CD4-positive, alpha-beta T cell treated with Interleukin-17A for 4 hours (primary cell): ENCODE measurements around the gene MAGEB10.
"Not testable (repeated sequence)": the region's sequence is repeated elsewhere in the genome, so short reads cannot be mapped to it uniquely, and the experiment has no call there.

Source experiments
- DNase-seq: peaks from one replicate; pipeline ENCODE4 v3.0.0-alpha.2; 2020; ENCODE audit warnings: mixed read lengths

The MAGEB10 gene, protein sequence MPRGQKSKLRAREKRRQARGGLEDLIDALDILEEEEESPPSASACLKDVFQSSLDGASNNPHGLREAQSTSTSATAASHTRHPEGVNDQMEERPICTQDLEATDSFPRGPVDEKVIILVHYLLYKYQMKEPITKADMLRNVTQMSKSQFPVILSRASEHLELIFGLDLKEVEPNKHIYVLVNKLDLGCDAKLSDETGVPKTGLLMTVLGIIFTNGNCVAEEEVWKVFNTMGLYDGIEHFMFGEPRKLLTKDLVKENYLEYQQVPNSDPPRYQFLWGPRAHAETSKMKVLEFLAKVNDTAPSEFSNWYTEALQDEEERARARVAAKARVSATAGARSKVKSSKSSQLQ

DNA sequence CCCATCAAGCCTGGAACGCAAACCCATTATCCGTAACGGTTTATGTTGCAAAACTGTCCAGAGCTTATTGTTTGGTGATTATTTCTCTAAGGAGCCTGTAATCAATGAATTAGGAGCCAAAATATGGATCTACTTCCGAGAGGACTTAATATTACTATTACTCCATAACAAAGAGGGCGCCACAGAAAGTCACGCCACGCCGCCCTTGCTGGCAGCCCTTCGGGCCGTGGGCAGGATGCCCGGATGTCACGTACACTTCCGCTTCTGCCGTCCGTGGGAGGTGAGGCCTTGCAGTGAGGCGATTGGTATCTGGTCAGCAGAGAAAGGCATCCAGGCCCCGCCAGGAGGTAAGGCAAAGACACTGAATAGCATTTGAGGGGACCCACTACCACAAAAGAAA lies at the start of gene MAGEB10:
MAGEB10 (plus strand) TSS at position 301 of the 400 bp plus-strand sequence. CDS start 13,317 bp downstream, outside the sequence.
- DNase-seq, result no peak

DNA sequence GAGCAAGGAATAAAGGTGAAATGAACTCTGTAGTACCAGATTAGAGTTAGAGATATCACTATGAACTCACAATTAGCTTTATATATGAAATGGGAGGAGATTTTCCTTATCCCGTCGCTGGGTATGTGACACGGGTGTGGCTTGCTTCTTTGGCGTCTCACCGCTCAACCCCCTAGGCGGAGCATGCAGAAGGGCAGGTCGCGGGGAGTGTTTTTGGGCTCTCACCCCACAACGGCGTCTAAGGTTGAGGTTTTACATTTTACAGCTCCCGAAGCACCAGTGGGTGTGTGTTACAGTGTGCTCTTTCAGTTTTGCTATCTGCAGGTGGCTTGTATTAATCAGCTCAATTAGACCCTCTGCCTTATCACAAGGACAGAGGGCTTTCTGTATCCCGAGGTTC lies 42.1 kb upstream of the MAGEB10 start:
- no peak for DNase-seq

DNA sequence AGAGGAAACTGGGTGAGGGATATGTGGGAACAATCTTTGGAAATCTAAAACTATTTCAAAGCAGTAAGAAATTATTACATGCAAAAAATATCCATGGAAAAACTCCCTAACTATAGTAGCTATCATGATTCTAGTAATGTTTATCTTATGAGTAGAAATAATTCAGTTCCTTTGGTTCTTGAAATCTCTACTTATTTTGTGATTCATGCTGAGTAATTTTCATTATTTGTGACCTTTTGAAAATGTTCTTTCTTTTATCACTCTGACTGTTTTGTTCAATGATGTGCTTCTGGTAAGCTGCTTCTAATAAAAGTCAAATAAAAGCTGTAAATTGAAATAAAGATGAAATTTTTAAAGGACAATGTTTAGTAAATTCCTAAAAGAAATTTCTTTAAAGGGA lies 40.4 kb upstream of the MAGEB10 start:
- no peak for DNase-seq

DNA sequence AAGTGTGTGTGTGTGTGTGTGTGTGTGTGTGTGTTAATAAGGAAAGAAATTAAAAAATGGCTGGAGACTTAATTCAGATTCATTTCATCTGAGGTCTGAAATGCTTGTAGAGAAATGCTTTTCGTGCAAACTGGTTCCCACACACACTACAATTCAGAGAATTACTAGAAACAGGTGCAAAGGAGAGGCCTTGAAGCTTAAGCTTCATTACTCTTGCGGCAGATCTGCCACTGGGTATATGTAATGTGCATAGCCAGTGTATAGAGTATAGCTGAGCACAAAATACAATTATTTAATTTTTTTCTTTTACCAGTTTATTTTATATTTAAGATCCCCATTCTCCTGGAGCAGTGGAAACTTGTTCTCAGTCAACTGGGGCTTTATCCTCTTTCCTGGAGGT lies 31.8 kb upstream of the MAGEB10 start:
- DNase-seq, result no peak

DNA sequence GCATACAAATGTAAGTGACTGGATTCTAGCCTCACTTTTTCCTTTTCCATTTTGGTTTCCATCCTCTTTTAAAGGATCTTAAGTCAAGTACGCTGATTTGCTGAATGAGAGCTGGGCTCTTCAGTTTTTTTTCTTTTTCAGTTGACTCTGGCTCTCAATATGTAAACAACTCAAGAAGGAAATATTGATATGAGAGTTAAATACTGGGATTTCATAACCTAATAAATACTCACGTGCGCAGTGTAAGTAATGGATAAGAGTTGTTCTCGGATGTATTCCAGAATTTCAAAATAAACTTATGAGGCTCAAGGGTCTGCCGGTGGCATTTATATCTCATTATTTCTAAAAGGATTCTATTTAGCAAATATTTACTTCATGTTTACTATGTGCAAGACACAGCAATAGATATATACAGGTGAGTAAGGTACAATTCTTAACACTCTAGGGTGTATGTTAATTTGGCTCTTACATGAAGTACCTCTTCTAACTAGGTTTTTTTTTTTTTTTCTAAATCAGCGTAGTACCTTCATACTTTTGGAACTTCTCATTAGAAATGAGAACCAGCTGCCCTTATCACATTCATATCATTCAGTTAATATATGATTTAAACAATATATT lies 11.0 kb upstream of the MAGEB10 start:
- DNase-seq, result no peak

DNA sequence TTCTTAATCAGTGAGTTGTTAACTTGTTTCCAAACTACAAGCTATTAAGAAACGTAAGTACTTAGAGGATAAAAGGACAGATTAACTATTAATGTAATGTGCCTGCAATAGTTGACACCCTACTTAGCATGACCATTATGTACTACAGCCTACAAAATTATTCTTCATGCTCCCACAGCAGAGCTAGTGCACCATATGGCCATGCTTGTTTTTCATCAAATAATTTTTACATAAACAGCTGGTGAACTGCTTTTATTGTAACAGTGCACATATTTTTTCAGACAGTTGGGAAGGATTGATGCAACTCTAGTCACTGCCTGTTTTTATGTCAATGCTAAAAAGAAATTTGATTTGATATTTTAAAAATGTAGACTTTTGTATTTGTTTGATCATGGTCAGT lies 10.2 kb upstream of the MAGEB10 start:
- no peak for DNase-seq

DNA sequence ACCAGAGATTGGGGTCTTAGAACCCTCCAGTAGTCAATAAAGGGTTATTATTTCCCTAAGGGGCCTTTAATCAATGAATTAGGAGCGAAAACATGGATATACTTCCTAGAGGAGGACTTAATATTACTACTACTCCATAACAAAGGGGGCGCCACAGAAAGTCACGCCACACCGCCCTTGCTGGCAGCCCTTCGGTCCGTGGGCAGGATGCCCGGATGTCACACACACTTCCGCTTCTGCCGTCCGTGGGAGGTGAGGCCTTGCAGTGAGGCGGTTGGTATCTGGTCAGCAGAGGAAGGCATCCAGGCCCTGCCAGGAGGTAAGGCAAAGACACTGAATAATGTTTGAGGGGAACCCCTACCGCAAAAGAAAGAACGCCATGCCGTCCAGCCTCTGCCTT lies 436 bp downstream of the MAGEB10 start:
- DNase-seq, result no peak

DNA sequence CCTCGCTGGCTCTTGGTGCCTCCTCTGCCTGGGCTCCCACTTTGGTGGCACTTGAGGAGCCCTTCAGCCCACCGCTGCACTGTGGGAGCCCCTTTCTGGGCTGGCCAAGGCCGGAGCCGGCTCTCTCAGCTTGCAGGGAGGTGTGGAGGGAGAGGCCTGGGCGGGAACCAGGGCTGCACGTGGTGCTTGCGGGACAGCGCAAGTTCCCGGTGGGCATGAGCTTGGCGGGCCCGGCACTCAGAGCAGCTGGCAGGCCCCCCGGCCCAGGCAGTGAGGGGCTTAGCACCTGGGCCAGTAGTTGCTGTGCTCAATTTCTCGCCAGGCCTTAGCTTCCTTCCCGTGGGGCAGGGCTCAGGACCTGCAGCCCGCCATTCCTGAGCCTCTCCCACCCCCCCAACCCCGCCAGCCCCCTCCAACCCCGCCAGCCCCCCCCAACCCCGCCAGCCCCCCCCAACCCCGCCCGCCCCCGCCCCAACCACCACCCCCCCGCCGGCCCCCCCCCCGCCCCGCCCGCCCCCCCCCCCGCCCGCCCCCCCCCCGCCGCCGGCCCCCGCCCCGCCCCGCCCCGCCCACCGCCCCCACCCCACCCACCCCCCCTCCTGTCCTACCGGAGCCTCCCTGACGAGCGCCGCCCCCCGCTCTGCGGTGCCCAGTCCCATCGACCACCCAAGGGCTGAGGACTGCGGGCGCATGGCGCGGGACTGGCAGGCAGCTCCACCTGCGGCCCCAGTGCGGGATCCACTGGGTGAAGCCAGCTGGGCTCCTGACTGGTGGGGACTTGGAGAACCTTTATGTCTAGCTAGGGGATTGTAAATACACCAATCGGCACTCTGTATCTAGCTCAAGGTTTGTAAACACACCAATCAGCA lies 1.4 kb downstream of the MAGEB10 start:
- DNase-seq, result not testable (repeated sequence)

DNA sequence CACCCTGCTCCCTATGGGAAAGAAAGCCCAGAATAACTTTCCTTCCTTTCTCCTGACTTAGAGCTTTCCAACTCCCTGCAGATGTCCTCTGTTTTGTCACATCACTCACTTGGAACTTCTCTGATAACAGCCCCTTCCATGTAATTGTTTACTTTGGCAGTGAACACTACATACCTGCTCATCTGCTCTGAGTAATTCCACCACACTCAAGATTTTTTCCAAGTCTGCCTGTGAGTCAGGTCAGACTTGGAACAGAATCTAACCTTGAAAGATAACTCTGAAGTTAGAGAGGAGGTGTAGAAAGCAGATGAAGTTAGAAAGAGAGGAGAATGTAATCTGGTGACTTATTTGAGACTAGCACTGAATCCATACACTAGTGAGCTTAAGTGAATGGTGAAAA lies 7.4 kb downstream of the MAGEB10 start:
- no peak for DNase-seq

DNA sequence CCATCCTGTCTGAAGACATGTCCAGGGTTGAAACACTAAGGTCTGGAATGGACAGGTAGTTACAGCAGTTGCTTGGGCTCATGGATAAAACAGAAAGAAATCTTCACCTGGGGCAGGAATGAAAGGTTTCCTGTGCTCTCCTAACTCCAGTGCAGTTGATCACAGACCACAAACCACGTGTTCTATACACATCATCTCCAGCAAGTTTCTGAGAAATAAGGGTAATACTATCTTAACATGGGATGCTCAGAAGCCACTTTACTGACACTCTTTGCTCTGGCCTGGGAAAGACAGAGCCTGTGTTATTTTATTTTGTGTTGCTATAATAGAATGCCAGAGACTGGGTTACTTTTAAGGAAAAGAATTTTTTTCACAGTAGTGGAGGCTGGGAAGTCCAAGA lies 16.0 kb downstream of the MAGEB10 start:
- no peak for DNase-seq

DNA sequence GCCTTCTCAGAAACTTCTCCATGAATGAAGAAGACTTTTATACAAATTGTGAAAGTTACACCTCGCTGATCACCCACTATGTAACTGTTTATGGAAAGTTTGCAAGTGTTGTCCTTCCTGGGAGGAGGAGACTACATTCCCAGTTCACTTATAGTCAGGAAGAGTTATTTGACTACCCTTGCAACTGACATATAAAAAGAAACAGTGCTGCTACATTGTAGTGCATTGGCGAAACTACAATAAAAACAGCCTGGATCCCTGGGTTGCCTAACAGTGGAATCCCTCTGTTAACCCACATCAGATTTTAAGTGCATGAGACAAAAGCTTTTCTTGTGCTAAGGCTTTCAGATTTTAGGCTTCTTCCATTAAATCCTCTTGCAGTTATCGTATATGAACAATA lies 30.4 kb downstream of the MAGEB10 start:
- DNase-seq, result no peak

DNA sequence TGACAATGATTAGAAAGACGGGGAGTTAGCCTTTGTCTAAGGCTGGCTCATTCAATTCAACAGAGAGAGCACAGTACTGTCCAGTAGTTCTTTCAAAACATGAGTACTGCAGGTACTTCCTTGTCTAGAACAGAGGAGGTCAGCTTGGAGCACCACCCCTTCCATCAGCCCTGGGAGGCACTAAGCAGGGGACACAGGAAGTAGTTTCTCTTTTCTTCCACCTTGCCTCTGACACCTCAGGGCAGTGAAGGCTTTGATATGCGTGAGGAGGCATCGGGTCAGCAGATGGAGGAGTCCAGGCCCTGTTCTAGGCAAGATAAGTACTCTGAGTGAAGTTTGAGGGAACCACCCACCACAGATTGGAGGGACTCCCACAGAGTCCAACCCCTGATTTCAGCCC lies 33.1 kb downstream of the MAGEB10 start:
- DNase-seq, result no peak

DNA sequence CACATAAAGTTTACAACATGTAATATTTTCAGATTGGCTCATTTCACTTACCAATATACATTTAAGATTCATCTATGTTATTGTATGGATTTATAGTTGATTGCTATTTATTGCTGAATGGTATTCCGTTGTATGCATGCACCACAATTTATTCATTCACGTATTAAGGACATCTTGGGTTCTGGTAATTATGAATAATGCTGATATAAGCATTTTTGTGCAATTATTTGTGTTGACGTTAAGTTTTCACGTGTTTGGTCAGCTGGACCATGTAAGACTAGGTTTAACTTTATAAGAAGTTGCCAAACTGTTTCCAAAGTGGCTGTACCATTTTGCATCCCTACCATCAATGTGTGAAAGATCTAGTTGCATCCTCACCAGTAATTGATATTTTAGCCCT lies 35.1 kb downstream of the MAGEB10 start:
- no peak for DNase-seq

DNA sequence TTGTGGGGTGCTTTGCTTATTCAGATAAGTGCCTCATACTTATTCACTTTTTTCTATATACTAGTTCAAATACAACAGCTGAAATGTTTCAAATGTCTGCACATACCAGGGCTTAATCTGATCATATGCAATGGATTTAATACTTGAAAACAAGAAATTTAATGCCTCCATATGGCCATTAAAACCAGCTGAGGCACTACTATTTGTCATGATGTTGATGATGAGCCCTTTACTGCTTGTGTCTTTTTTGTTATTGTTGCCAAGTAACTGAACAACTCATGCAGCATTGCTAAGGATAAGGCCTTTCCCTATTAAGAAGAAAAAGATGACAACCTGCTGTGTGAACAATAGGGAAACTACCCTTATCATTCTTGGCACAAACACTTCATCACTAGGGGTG lies 52.5 kb downstream of the MAGEB10 start:
- DNase-seq, result no peak

DNA sequence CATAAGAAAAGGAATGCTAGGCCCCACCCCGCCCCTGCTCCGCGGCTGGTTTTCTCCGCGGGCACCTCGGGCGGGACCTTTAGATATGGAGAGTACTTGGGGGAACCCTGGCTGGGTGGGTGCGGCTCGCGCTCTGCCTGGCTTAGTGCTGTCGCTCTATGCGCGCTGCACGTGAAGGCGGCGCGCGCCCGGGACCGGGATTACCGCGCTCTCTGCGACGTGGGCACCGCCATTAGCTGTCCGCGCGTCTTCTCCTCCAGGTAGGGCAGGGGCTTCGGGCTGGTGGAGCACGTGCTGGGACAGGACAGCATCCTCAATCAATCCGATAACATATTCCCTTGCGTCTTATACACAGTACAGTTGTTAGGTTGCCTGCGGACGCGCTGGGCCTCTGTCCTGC lies 56.0 kb downstream of the MAGEB10 start:
- no peak for DNase-seq
